K562 treated with DMSO at 1 percent for 4 hours (cell line): ENCODE results near the gene CCDC88B. TPM values are rescaled to one million over a fixed set of nuclear protein-coding genes. Genes with fewer than 3 reads are reported as not detected.

Source experiments
- total RNA-seq: library from RNA; unstranded; fragments of 300-600 nt; gene quantifications from 2 replicates; pipeline ENCODE4 v1.2.3, GENCODE V29; 2022; ENCODE audit not compliant: insufficient read depth

CCDC88B gene
- total RNA-seq, result 19.2 and 19.4 TPM in 2 replicates

GRCh38 chr11:64339754-64340408, at the start of gene CCDC88B:
CCDC88B (plus strand) TSS chr11:64340204; CDS start chr11:64340267, 63 bp downstream.

DNA sequence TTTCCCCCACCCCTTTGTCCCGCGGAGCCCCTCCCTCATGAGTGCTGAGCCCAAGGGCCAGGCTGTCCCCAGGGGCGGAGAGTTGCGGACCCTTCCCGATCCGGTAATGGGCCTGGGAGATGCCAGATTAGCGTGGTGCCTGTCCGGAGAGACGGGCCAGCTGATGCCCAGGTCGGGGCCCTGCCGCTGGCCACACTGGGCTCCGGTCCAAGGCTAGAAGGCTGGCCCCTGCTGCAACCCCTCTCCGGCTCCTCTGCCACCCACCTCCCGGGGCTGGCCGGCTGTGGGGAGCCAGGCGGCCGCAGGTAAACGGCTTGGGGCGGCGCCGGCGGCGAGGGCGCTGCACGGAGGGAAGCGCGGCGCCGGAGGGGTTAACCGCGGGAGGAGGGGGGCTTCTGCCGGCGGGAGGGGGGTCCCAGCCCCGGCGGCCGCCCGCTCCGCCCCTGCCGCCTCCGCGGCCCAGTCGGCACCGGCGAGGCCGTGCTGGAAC, 48.7 kb upstream of the CCDC88B start, which contains the start of gene KCNK4:
Gene KCNK4, plus strand, starts transcription at position 41 of the 490 bp plus-strand sequence. CDS start 1,717 bp downstream, outside the sequence.

GRCh38 chr11:64299847-64300648, 40.0 kb upstream of the CCDC88B start, which contains the start of gene CATSPERZ:
CATSPERZ (plus strand) TSS chr11:64300358; CDS start chr11:64300411, 53 bp downstream.

DNA sequence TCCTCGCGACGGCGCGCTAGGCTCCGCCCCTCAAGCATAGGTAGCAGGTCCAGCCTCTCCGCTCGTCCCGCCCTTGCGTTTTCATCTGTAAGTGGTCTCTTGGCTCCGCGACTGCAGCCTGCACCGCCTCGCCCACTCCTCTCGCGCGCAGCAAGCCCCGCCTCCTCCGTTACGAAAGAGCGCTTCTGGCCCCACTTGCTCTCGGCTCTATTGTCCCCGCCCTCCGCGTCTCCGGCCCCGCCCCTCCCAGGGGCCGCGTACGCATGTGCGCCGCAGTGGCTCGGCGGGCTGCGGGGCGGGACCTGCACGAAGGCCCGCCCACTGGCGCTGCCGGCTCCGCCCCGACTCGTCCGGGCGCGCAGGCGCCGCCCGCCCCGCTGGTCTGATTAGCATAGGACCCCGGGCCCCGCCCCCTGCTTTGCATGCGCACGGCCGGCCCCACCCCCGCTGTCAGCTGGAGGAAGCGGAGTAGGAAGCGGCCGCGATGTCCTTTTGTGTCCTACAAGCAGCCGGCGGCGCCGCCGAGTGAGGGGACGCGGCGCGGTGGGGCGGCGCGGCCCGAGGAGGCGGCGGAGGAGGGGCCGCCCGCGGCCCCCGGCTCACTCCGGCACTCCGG, 34.8 kb upstream of the CCDC88B start, which contains the start of gene ESRRA:
Gene ESRRA, plus strand, starts transcription at position 450 of the 616 bp plus-strand sequence. CDS start 1,656 bp downstream, outside the sequence.

DNA sequence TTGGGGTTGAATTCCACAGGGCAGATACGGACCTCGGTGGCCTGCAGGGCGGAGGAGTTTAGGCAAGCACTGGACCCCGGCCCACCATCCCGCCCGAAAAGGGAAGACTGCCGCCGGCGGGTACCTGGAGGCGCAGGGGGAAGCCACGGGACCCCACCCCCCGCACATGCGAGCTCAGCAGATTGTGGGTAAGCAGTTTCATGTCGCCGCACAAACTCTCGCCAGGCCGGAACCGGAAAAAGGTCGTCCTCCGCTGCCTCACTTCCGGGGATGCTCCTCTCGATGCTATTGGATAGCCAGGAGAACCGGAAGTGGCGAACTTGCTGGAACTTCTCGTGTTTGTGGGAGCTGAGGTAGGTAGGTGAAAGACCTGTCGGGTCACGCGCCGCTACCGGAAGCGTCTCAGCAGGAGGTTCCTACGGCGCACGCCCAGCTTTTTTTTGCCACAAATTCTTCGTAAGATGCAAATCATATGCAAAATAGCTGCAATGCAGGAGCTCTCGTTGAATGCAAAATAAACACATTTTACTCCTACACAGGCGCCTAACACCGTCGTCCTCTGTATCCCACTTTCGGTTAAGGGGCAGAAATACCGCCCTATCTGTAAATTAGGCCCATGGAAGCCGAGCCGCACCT, 22.6 kb upstream of the CCDC88B start, which contains the start of gene TRMT112:
Gene TRMT112, minus strand, starts transcription at position 235 of the 636 bp plus-strand sequence. Its CDS starts 33 bp downstream, at position 202.

DNA sequence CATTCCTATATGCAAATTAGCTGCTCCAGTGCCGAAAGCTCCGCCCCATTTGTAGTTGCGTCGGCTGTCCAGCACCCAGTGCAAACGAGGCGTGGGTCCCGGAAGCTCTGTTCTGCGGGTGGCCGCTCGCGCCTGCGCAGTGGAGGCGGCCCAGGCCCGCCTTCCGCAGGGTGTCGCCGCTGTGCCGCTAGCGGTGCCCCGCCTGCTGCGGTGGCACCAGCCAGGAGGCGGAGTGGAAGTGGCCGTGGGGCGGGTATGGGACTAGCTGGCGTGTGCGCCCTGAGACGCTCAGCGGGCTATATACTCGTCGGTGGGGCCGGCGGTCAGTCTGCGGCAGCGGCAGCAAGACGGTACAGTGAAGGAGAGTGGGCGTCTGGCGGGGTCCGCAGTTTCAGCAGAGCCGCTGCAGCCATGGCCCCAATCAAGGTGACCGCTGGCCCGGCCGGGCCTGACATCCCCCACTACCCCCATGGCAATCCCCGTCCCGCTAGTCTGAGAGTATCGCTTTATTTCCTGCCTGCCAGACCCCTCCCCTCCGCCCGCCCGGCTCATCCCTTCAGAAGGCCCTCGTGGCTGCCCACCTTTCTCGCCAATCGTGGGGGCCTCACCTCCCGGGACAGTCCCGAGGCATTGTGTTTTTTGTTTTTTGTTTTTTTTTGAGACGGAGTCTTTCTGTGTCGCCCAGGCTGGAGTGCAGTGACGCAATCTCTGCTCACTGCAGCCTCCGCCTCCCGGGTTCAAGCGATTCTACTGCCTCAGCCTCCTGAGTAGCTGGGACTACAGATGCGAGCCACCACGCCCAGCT, 21.8 kb upstream of the CCDC88B start, which contains the start of gene PRDX5:
Gene PRDX5, plus strand, starts transcription at position 161 of the 805 bp plus-strand sequence. Its CDS starts 95 bp downstream, at position 256.

GRCh38 chr11:64358907-64359711, 19.1 kb downstream of the CCDC88B start, which contains the start of gene RPS6KA4:
RPS6KA4 (plus strand) TSS chr11:64359162; CDS start chr11:64359236, 74 bp downstream.

Other genes with a start within 250 kb of the CCDC88B start
- gene MACROD1, start 174.1 kb upstream of the CCDC88B start, total RNA-seq, result 126 and 144 TPM in 2 replicates
- 278 and 310 TPM in 2 replicates for gene STIP1, start 154.0 kb upstream of the CCDC88B start, total RNA-seq
- gene FERMT3, start 133.5 kb upstream of the CCDC88B start, total RNA-seq, result 227 and 242 TPM in 2 replicates
- 29.0 and 32.8 TPM in 2 replicates for gene TRPT1, start 114.0 kb upstream of the CCDC88B start, total RNA-seq
- 68.2 and 78.4 TPM in 2 replicates for gene NUDT22, start 113.9 kb upstream of the CCDC88B start, total RNA-seq
- 68.1 and 69.1 TPM in 2 replicates for gene DNAJC4, start 109.7 kb upstream of the CCDC88B start, total RNA-seq
- gene VEGFB, start 105.6 kb upstream of the CCDC88B start, total RNA-seq, result 119 and 133 TPM in 2 replicates
- 112 and 126 TPM in 2 replicates for gene FKBP2, start 99.1 kb upstream of the CCDC88B start, total RNA-seq
- gene PPP1R14B, start 93.3 kb upstream of the CCDC88B start, total RNA-seq, result 211 and 214 TPM in 2 replicates
- gene PLCB3, start 88.7 kb upstream of the CCDC88B start, total RNA-seq, result 26.1 and 27.4 TPM in 2 replicates
- gene BAD, start 55.5 kb upstream of the CCDC88B start, total RNA-seq, result 77.3 and 77.9 TPM in 2 replicates
- gene GPR137, start 54.4 kb upstream of the CCDC88B start, total RNA-seq, result 38.8 and 45.2 TPM in 2 replicates
- not detected in 2 replicates for gene KCNK4, start 48.9 kb upstream of the CCDC88B start, total RNA-seq
- gene CATSPERZ, start 39.8 kb upstream of the CCDC88B start, total RNA-seq, result 6.3 and 7.1 TPM in 2 replicates
- 78.5 and 98.4 TPM in 2 replicates for gene ESRRA, start 34.7 kb upstream of the CCDC88B start, total RNA-seq
- gene TRMT112, start 22.6 kb upstream of the CCDC88B start, total RNA-seq, result 319 and 411 TPM in 2 replicates
- gene PRDX5, start 22.1 kb upstream of the CCDC88B start, total RNA-seq, result 455 and 541 TPM in 2 replicates
- gene RPS6KA4, start 19.0 kb downstream of the CCDC88B start, total RNA-seq, result 25.4 and 30.5 TPM in 2 replicates
- not detected in 2 replicates for gene SLC22A11, start 215.7 kb downstream of the CCDC88B start, total RNA-seq